Measurements from ENCODE around the gene THSD4. TPM values are rescaled to one million over a fixed set of nuclear protein-coding genes. Genes with fewer than 3 reads are reported as not detected.
A peak's percentile ranks its signal among the peaks of the same experiment; 100 is the strongest.

Gene THSD4
- total RNA-seq (2022) (24.2 and 29.6 TPM in 2 replicates), Bru-seq, nascent RNA (percentile 71 among the genes with signal in this experiment), BruChase-seq, experiment 1, labeled RNA remaining after a 6-hour chase (percentile 61 among the genes with signal in this experiment), BruChase-seq, experiment 2, labeled RNA remaining after a 2-hour chase (percentile 60 among the genes with signal in this experiment)
- long read RNA-seq, partial matches to known transcripts = 2 of 25 reads
- long read RNA-seq, other reads (novel, unspliced or antisense) = 23 of 25 reads

GRCh38 chr15:71114887-71115566, at the start of gene THSD4:
Gene THSD4, plus strand, starts transcription at chr15:71115471.
- peak; percentile 99 for TF ChIP-seq CTCF (IDR thresholded peaks at IDR 0.05; ENCODE audit: unreplicated experiment)
- H3K9me3 Mint-ChIP-seq (ENCODE audit: low read depth, unreplicated experiment) = no peaks in the 10 kb centered on the region
- H3K27ac Mint-ChIP-seq (ENCODE audit: unreplicated experiment) = peak within 1 kb of the TSS; percentile 83
- H3K4me3 Mint-ChIP-seq (ENCODE audit: low read depth, unreplicated experiment) = peak within 1 kb of the TSS; percentile 83
- peaks cover 20% of the 10 kb centered on the region for H3K36me3 Mint-ChIP-seq (ENCODE audit: insufficient read depth, unreplicated experiment)
- peaks cover 44% of the 10 kb centered on the region for H3K4me1 Mint-ChIP-seq (ENCODE audit: low read depth, unreplicated experiment)
- no peaks in the 10 kb centered on the region for H3K27me3 Mint-ChIP-seq (ENCODE audit: unreplicated experiment)
- intact Hi-C loops (cut with micrococcal nuclease; ENCODE audit: unreplicated experiment) = loop anchor here (5.0 kb wide), 1 partner anchor 162 kb away; no protein-coding TSS in a partner anchor
- peak; percentile 88 for DNase-seq
- no TSS peak for BruUV-seq (replicated peaks)
- CTCF ChIA-PET = interaction anchor here (1.0 to 3.8 kb wide), 3 partner anchors 180 to 332 kb away, joined by 4 to 17 read pairs (median 4); no protein-coding TSS in a partner anchor

- DNase-seq = no peak
- no peak overlapping the region for H3K27ac Mint-ChIP-seq (ENCODE audit: unreplicated experiment)
- H3K9me3 Mint-ChIP-seq (ENCODE audit: low read depth, unreplicated experiment) = peaks cover 3% of the 10 kb centered on the region
- intact Hi-C loops (cut with micrococcal nuclease; ENCODE audit: unreplicated experiment) = no loop called here
- no peaks in the 10 kb centered on the region for H3K36me3 Mint-ChIP-seq (ENCODE audit: insufficient read depth, unreplicated experiment)
- no peaks in the 10 kb centered on the region for H3K27me3 Mint-ChIP-seq (ENCODE audit: unreplicated experiment)
- no TSS peak for BruUV-seq (replicated peaks)
- TF ChIP-seq CTCF (IDR thresholded peaks at IDR 0.05; ENCODE audit: unreplicated experiment) = no peak
- CTCF ChIA-PET = no interaction called here
- no peaks in the 10 kb centered on the region for H3K4me1 Mint-ChIP-seq (ENCODE audit: low read depth, unreplicated experiment)
- no peak overlapping the region for H3K4me3 Mint-ChIP-seq (ENCODE audit: low read depth, unreplicated experiment)
Observed at GRCh38 chr15:71066983-71067382, 48.3 kb upstream of the THSD4 start.

- peaks cover 3% of the 10 kb centered on the region for H3K9me3 Mint-ChIP-seq (ENCODE audit: low read depth, unreplicated experiment)
- no TSS peak for BruUV-seq (replicated peaks)
- no peak for TF ChIP-seq CTCF (IDR thresholded peaks at IDR 0.05; ENCODE audit: unreplicated experiment)
- no peak for DNase-seq
- no peaks in the 10 kb centered on the region for H3K36me3 Mint-ChIP-seq (ENCODE audit: insufficient read depth, unreplicated experiment)
- CTCF ChIA-PET = no interaction called here
- intact Hi-C loops (cut with micrococcal nuclease; ENCODE audit: unreplicated experiment) = loop anchor here (1.0 kb wide), 1 partner anchor 374 kb away; no protein-coding TSS in a partner anchor
- no peaks in the 10 kb centered on the region for H3K4me1 Mint-ChIP-seq (ENCODE audit: low read depth, unreplicated experiment)
- H3K4me3 Mint-ChIP-seq (ENCODE audit: low read depth, unreplicated experiment) = no peak overlapping the region
- H3K27ac Mint-ChIP-seq (ENCODE audit: unreplicated experiment) = no peak overlapping the region
- H3K27me3 Mint-ChIP-seq (ENCODE audit: unreplicated experiment) = no peaks in the 10 kb centered on the region
Observed at GRCh38 chr15:71069693-71070092, 45.6 kb upstream of the THSD4 start.

DNA sequence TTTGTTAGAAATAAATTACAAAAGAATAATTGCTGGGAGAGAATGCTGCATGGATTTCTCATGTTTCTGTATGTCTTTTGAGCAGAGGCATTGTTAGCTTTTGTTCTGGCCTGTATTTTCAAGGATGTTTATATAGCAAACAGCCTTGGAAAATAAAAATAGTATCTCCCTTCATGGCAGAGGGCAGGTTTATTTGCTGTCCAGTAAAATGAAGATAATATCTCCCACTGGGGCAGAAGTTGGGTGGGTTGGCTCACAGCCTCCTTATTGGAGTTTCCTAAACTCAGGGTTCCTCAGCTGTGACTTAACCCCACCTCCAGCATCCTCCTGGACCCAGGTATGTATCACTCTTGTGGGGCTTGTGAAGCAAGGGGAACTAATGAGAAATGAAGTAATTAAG, 43.7 kb upstream of the THSD4 start:
- no peak overlapping the region for H3K27ac Mint-ChIP-seq (ENCODE audit: unreplicated experiment)
- H3K4me3 Mint-ChIP-seq (ENCODE audit: low read depth, unreplicated experiment) = no peak overlapping the region
- no peak for TF ChIP-seq CTCF (IDR thresholded peaks at IDR 0.05; ENCODE audit: unreplicated experiment)
- CTCF ChIA-PET = no interaction called here
- DNase-seq = no peak
- intact Hi-C loops (cut with micrococcal nuclease; ENCODE audit: unreplicated experiment) = no loop called here
- no peaks in the 10 kb centered on the region for H3K36me3 Mint-ChIP-seq (ENCODE audit: insufficient read depth, unreplicated experiment)
- no peaks in the 10 kb centered on the region for H3K4me1 Mint-ChIP-seq (ENCODE audit: low read depth, unreplicated experiment)
- H3K9me3 Mint-ChIP-seq (ENCODE audit: low read depth, unreplicated experiment) = peaks cover 3% of the 10 kb centered on the region
- no peaks in the 10 kb centered on the region for H3K27me3 Mint-ChIP-seq (ENCODE audit: unreplicated experiment)
- BruUV-seq (replicated peaks) = no TSS peak
